GM12874 (cell line): ENCODE data around the gene ABHD2.

Source experiments
- TF ChIP-seq, protein P1 (sequence below): IDR thresholded peaks from 2 replicates; pipeline ENCODE4 v1.5.1; 2011; ENCODE audit warnings: low read depth, mild to moderate bottlenecking, control low read depth, low read length, moderate library complexity; ENCODE audit not compliant: insufficient read depth

Gene ABHD2

GRCh38 chr15:89227425-89227824 is 139.2 kb downstream of the ABHD2 start:
- TF ChIP-seq, protein P1, sequence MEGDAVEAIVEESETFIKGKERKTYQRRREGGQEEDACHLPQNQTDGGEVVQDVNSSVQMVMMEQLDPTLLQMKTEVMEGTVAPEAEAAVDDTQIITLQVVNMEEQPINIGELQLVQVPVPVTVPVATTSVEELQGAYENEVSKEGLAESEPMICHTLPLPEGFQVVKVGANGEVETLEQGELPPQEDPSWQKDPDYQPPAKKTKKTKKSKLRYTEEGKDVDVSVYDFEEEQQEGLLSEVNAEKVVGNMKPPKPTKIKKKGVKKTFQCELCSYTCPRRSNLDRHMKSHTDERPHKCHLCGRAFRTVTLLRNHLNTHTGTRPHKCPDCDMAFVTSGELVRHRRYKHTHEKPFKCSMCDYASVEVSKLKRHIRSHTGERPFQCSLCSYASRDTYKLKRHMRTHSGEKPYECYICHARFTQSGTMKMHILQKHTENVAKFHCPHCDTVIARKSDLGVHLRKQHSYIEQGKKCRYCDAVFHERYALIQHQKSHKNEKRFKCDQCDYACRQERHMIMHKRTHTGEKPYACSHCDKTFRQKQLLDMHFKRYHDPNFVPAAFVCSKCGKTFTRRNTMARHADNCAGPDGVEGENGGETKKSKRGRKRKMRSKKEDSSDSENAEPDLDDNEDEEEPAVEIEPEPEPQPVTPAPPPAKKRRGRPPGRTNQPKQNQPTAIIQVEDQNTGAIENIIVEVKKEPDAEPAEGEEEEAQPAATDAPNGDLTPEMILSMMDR, result no peak

- TF ChIP-seq, protein P1, result no peak
Measured at GRCh38 chr15:89230277-89230676, 142.0 kb downstream of the ABHD2 start.

GRCh38 chr15:89231832-89232231 is 143.6 kb downstream of the ABHD2 start:
- TF ChIP-seq, protein P1, result no peak

GRCh38 chr15:89243046-89243690 is 154.9 kb downstream of the ABHD2 start:
- TF ChIP-seq, protein P1, result no peak

DNA sequence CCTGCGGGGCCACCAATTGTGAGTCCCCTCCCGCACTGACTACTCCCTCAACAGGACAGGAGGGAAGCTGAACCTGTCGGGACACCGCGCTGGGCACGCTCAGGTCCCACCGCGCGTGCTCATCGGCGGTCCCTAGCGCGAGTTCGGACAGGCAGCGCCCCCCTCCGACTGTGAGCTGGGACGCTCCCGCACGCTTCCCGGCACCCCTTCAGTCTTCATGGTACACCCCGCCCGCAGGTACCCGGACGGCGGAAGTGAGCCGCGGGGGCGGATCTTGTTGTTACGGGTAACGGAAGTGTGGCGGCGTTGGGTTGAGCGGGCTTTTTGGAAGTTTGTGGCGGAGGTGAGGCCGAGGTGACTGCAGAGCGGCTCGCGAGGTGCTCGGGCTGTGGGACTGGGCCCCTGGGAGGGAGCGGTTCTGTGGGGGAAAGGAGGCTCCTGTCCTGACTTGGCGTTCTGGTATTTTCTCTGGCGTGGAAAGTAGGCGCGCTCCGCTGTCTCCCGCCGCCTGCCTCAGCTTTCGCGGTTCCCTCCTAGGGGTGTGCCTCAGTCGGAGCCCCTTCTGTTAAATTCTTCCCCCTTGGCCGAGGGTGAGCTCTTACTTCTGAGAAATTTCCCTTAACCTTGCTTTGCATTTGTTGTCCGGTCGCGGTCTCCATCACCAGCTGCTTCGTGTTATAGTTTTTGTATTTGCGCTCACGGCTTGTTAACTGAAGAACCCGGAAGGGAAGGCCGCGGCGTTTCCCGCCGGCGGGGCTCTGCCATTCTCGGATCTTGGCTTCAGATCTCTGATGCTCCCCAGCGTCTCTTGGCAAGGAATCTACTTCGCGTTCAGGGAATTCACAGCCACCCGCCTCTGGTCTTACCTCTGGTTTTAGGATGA is 155.7 kb downstream of the ABHD2 start, which contains the start of gene FANCI:
TSS of gene FANCI (plus strand) at position 289 of the 883 bp plus-strand sequence. CDS start 3,669 bp downstream, outside the sequence.
- TF ChIP-seq, protein P1, result peak; percentile 56

DNA sequence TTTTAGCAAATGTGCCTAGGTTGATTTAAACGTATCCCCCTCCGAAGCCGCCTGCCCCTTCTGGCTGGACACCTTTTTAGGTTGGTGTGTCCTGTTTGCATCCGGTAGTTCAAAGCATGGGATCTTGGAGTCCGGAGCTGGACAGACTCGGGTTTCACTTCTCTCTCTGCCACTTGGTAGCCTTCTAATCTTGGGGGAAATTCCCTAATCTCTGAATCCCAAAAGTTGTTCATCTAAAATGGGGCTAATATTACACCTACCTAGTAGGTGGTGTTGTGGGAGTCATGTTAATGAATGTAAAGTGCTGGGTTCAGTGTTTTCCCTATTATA is 156.3 kb downstream of the ABHD2 start:
- TF ChIP-seq, protein P1, result no peak

- TF ChIP-seq, protein P1, result no peak
Measured at GRCh38 chr15:89247446-89247845, 159.2 kb downstream of the ABHD2 start.
